ENCODE measurements around the gene HHIPL1. TPM values are rescaled to one million over a fixed set of nuclear protein-coding genes. Genes with fewer than 3 reads are reported as not detected.
A peak's percentile ranks its signal among the peaks of the same experiment; 100 is the strongest.

HHIPL1 gene
- total RNA-seq, 1 donor from 2014 or later, result 0.86 TPM

DNA sequence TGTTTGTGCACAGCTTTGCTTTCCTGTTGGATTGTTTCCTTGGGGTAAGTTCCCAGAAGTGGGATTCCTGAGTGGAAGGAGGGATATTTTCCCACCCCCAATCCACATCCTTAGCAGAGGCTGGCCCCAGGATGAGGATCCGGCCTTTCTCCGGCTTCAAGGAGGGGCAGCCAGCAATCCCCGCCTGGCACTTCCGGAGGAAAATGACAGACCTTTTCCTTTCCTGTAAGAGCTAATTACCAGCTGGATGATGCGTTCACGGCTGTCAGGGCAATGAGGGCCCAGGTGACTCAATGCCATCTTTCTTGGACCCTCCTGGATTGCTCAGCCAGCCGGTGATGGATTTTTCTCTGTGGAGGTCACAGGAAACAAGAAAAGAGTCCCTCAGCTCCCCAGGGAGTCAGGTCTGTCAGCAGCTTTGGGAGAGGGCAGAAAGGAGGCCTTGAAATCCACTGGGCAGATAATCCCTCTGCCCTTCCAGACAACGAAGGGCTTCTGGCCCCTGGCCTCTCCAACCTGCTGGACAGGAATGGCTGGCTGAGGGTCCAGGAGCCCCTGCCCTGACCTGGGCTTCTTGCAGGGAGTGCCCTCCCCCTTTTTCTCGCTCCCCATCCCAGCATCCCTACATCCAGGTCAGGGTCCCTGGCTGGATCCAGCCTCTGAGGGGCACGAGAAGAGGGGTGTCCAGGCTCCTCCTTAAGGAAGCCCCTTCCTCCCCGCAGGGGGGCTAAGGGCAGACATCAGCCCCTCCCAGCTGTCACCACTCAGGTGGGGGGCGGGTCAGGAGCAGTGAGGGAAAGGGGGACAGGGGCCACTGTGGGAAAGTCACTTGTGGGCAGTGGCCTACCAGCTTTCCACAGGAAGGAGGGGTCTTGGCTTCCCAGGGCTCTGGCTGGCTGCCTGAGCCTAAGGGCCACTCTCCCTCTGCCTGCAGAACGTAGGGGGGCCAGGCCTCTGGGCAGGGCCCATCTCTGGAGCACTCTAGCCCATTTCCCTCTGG lies 24.8 kb upstream of the HHIPL1 start:
- H3K4me3 ChIP-seq (ENCODE audit: insufficient read depth, low read depth, low read length), result no peak overlapping the region
- no peak overlapping the region for H3K4me3 Mint-ChIP-seq (ENCODE audit: unreplicated experiment)
- DNase-seq (ENCODE audit: low read depth) (peak; percentile 44), FAIRE-seq (peak; percentile 52)
- no peaks in the 10 kb centered on the region for H3K27me3 ChIP-seq (ENCODE audit: insufficient read depth, low read length)
- TF ChIP-seq CTCF (IDR thresholded peaks at IDR 0.05; ENCODE audit: insufficient read depth, low read depth, low read length) (no peak), EZH2 (IDR thresholded peaks at IDR 0.05; ENCODE audit: insufficient read depth, low read length) (no peak)
- peak overlapping the region; percentile 38 for H3K9ac ChIP-seq (ENCODE audit: low read length)
- no peaks in the 10 kb centered on the region for H4K20me1 ChIP-seq (ENCODE audit: insufficient read depth, low read length)
- H3K36me3 ChIP-seq (ENCODE audit: insufficient read depth, low read length), result no peaks in the 10 kb centered on the region
- no peaks in the 10 kb centered on the region for H3K36me3 Mint-ChIP-seq (ENCODE audit: low read depth, unreplicated experiment)
- peaks cover 25% of the 10 kb centered on the region for H3K27me3 Mint-ChIP-seq (ENCODE audit: low read depth, unreplicated experiment)
- peak overlapping the region; percentile 70 for H2AFZ ChIP-seq (ENCODE audit: low read depth, low read length)
- H3K79me2 ChIP-seq (ENCODE audit: insufficient read depth, low read length), result no peaks in the 10 kb centered on the region
- peaks cover 2% of the 10 kb centered on the region for H3K4me1 Mint-ChIP-seq (ENCODE audit: low read depth, unreplicated experiment)
- no peaks in the 10 kb centered on the region for H3K9me3 Mint-ChIP-seq (ENCODE audit: unreplicated experiment)
- peaks cover 39% of the 10 kb centered on the region for H3K4me1 ChIP-seq (ENCODE audit: insufficient read depth, low read length)
- peak overlapping the region; percentile 43 for H3K27ac ChIP-seq (ENCODE audit: low read depth, low read length)
- no peak overlapping the region for H3K27ac Mint-ChIP-seq (ENCODE audit: unreplicated experiment)
- peak overlapping the region; percentile 51 for H3K4me2 ChIP-seq (ENCODE audit: low read length)
- no peaks in the 10 kb centered on the region for H3K9me3 ChIP-seq (ENCODE audit: insufficient read depth, low read depth, low read length)

- no peaks in the 10 kb centered on the region for H3K36me3 Mint-ChIP-seq (ENCODE audit: low read depth, unreplicated experiment)
- Histone ChIP-seq H4K20me1 (ENCODE audit: insufficient read depth, low read length) (no peaks in the 10 kb centered on the region), H3K9ac (ENCODE audit: low read length) (no peak overlapping the region), H3K36me3 (ENCODE audit: insufficient read depth, low read length) (no peaks in the 10 kb centered on the region), H3K27me3 (ENCODE audit: insufficient read depth, low read length) (no peaks in the 10 kb centered on the region), H2AFZ (ENCODE audit: low read depth, low read length) (no peak overlapping the region), H3K79me2 (ENCODE audit: insufficient read depth, low read length) (no peaks in the 10 kb centered on the region), H3K4me1 (ENCODE audit: insufficient read depth, low read length) (peaks cover 43% of the 10 kb centered on the region), H3K4me2 (ENCODE audit: low read length) (no peak overlapping the region), H3K9me3 (ENCODE audit: insufficient read depth, low read depth, low read length) (no peaks in the 10 kb centered on the region), H3K4me3 (ENCODE audit: insufficient read depth, low read depth, low read length) (no peak overlapping the region), H3K27ac (ENCODE audit: low read depth, low read length) (no peak overlapping the region)
- H3K27me3 Mint-ChIP-seq (ENCODE audit: low read depth, unreplicated experiment), result peaks cover 32% of the 10 kb centered on the region
- no peak overlapping the region for H3K27ac Mint-ChIP-seq (ENCODE audit: unreplicated experiment)
- no peaks in the 10 kb centered on the region for H3K9me3 Mint-ChIP-seq (ENCODE audit: unreplicated experiment)
- peak; percentile 47 for FAIRE-seq
- no peak for TF ChIP-seq CTCF (IDR thresholded peaks at IDR 0.05; ENCODE audit: insufficient read depth, low read depth, low read length)
- TF ChIP-seq EZH2 (IDR thresholded peaks at IDR 0.05; ENCODE audit: insufficient read depth, low read length), result no peak
- H3K4me1 Mint-ChIP-seq (ENCODE audit: low read depth, unreplicated experiment), result peaks cover 5% of the 10 kb centered on the region
- H3K4me3 Mint-ChIP-seq (ENCODE audit: unreplicated experiment), result no peak overlapping the region
- no peak for DNase-seq (ENCODE audit: low read depth)
Observed at GRCh38 chr14:99621948-99622347, 23.0 kb upstream of the HHIPL1 start.

GRCh38 chr14:99624024-99624423 lies 20.9 kb upstream of the HHIPL1 start:
- Mint-ChIP-seq H3K4me1 (ENCODE audit: low read depth, unreplicated experiment) (peaks cover 5% of the 10 kb centered on the region), H3K36me3 (ENCODE audit: low read depth, unreplicated experiment) (no peaks in the 10 kb centered on the region), H3K9me3 (ENCODE audit: unreplicated experiment) (peaks cover 2% of the 10 kb centered on the region), H3K4me3 (ENCODE audit: unreplicated experiment) (no peak overlapping the region), H3K27me3 (ENCODE audit: low read depth, unreplicated experiment) (peaks cover 35% of the 10 kb centered on the region), H3K27ac (ENCODE audit: unreplicated experiment) (no peak overlapping the region)
- Histone ChIP-seq H3K4me3 (ENCODE audit: insufficient read depth, low read depth, low read length) (no peak overlapping the region), H3K79me2 (ENCODE audit: insufficient read depth, low read length) (no peaks in the 10 kb centered on the region), H3K27me3 (ENCODE audit: insufficient read depth, low read length) (no peaks in the 10 kb centered on the region), H3K27ac (ENCODE audit: low read depth, low read length) (peak overlapping the region; percentile 25), H3K4me1 (ENCODE audit: insufficient read depth, low read length) (peaks cover 46% of the 10 kb centered on the region), H3K36me3 (ENCODE audit: insufficient read depth, low read length) (no peaks in the 10 kb centered on the region), H3K9ac (ENCODE audit: low read length) (no peak overlapping the region), H3K9me3 (ENCODE audit: insufficient read depth, low read depth, low read length) (no peaks in the 10 kb centered on the region), H2AFZ (ENCODE audit: low read depth, low read length) (no peak overlapping the region), H4K20me1 (ENCODE audit: insufficient read depth, low read length) (no peaks in the 10 kb centered on the region), H3K4me2 (ENCODE audit: low read length) (no peak overlapping the region)
- no peak for DNase-seq (ENCODE audit: low read depth)
- no peak for TF ChIP-seq CTCF (IDR thresholded peaks at IDR 0.05; ENCODE audit: insufficient read depth, low read depth, low read length)
- no peak for FAIRE-seq
